ENCODE data around the gene SLC26A2. TPM values are rescaled to one million over a fixed set of nuclear protein-coding genes. Genes with fewer than 3 reads are reported as not detected.

SLC26A2 gene
- total RNA-seq, 1 donor from 2014 or later, result 1.8 TPM

GRCh38 chr5:150034662-150035061 lies 74.1 kb downstream of the SLC26A2 start:
- Histone ChIP-seq H3K27me3 (ENCODE audit: control insufficient read depth, insufficient read depth, low read length) (no peaks in the 10 kb centered on the region), H3K4me3 (ENCODE audit: low read depth, low read length) (no peak overlapping the region), H3K36me3 (ENCODE audit: control insufficient read depth, insufficient read depth, low read length) (peaks cover 27% of the 10 kb centered on the region)
- DNase-seq (ENCODE audit: low read depth) (no peak), FAIRE-seq (no peak)
- no peak for TF ChIP-seq CTCF (IDR thresholded peaks at IDR 0.05; ENCODE audit: insufficient read depth, low read length, severe bottlenecking)

DNA sequence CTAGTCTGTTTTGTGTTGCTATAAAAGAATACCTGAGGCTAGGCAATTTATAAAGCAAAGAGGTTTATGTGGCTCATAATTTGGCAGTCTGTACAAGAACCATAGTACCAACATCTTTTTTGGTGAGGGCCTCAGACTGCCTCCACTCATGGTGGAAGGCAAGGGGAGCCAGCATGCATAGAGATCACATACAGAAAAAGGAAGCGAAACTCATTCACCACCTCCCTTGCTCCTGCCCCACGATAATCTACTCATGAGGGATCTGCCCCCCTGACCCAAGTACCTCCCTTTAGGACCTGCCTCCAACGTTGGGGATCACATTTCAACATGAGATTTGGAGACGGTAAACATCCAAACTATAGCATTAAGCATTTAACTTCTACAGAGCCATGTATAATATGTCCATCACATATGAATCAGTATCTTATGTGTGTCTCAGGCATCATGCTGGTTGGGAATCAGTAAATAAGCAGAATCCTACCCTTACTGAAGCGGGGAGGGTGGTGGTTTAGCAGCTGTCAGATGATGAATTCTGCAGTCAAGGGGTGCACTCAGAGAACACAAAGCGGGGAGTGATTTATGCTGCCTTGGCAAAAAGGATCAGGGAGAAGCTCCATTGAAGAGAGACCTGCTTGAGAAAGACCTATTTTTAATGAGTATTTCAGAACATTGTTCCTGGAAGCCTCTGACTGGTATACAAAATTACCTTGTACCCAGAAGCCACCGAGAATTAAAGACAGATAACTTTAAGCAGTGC lies 74.8 kb downstream of the SLC26A2 start:
- TF ChIP-seq CTCF (IDR thresholded peaks at IDR 0.05; ENCODE audit: insufficient read depth, low read length, severe bottlenecking), result no peak
- FAIRE-seq (no peak), DNase-seq (ENCODE audit: low read depth) (no peak)
- H3K27me3 ChIP-seq (ENCODE audit: control insufficient read depth, insufficient read depth, low read length), result no peaks in the 10 kb centered on the region
- peaks cover 27% of the 10 kb centered on the region for H3K36me3 ChIP-seq (ENCODE audit: control insufficient read depth, insufficient read depth, low read length)
- H3K4me3 ChIP-seq (ENCODE audit: low read depth, low read length), result no peak overlapping the region

DNA sequence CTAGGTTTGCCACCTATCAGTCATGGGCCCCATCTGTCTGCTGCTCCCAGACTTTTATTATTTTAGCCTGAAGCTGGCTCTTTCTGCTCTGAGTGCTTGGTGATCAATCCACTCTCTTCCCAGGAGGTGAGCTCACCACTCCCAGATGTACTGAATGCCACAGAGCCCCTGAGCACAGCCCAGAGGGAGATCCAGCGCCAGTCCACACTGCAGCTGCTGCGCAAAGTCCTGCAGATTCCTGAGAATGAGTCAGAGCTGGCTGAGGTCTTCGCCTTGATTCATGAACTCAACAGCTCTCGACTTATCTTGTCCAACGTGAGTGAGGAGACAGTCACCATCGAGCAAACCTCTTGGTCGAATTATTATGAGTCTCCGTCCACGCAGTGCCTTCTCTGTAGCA lies 76.0 kb downstream of the SLC26A2 start:
- Histone ChIP-seq H3K4me3 (ENCODE audit: low read depth, low read length) (no peak overlapping the region), H3K27me3 (ENCODE audit: control insufficient read depth, insufficient read depth, low read length) (no peaks in the 10 kb centered on the region), H3K36me3 (ENCODE audit: control insufficient read depth, insufficient read depth, low read length) (peaks cover 19% of the 10 kb centered on the region)
- peak; percentile 72 for DNase-seq (ENCODE audit: low read depth)
- FAIRE-seq, result peak; percentile 75
- no peak for TF ChIP-seq CTCF (IDR thresholded peaks at IDR 0.05; ENCODE audit: insufficient read depth, low read length, severe bottlenecking)

Other genes starting within 250 kb of the SLC26A2 start
- gene PPARGC1B, start 230.4 kb upstream of the SLC26A2 start, total RNA-seq, result 1.8 and 2.0 TPM in 2 replicates
- not detected in 2 replicates for gene PDE6A, start 16.0 kb upstream of the SLC26A2 start, total RNA-seq
- 5.8 and 6.8 TPM in 2 replicates for gene TIGD6, start 39.9 kb downstream of the SLC26A2 start, total RNA-seq
- gene HMGXB3, start 40.0 kb downstream of the SLC26A2 start, total RNA-seq, result 21.9 and 22.9 TPM in 2 replicates
- not detected in 2 replicates for gene CSF1R, start 125.8 kb downstream of the SLC26A2 start, total RNA-seq
- 0.26 and 1.6 TPM in 2 replicates for gene PDGFRB, start 195.1 kb downstream of the SLC26A2 start, total RNA-seq
- gene CDX1, start 206.0 kb downstream of the SLC26A2 start, total RNA-seq, result not detected in 2 replicates
- not detected in 2 replicates for gene SLC6A7, start 229.3 kb downstream of the SLC26A2 start, total RNA-seq